Stimulated activated CD4-positive, alpha-beta T cell treated with anti-CD3 and anti-CD28 coated beads, Interleukin-4, amount 100 ng/mL, for 48 hours (primary cell): ENCODE results near the gene PPIF.

Experiments
- DNase-seq, 2 donors: peaks; one replicate each; pipeline ENCODE4 v3.0.0-alpha.2; 2020; ENCODE audit warnings: low read depth in 2 of 2

Gene PPIF

DNA sequence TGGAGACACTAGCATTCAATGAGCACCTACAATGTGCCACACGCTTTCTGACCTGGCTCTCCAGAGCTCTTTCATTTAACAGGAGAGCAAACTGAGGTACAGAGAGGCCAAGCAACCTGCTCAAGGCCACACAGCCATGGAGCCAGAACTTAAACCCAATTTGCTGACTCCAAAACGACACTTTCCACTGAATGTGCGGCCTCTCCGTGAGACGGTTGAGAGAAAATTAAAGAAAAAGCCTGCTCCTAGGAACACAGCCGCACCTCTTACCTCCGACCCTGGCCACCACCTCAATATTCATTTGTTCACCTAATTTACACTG is 55.3 kb downstream of the PPIF start:
- DNase-seq, result no peak

DNA sequence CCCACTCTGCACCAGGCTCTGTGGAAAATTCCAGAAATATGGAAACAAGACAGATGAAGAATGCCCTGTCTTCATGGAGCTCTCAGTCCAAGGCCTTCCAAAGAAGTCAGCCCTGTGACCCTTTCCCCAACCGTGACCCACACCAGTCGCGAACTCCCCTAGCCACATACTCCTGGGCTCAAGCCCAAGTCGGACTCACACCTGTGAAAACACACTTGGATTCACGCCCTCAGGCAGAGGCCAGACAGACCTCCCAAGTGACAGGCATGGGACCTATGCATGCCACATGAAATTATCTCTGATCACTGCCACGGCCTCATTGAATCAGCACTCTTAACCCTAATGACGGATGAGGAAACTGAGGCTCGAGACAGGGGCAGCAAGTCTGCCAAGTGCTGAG is 55.7 kb downstream of the PPIF start:
- no peak for DNase-seq

DNA sequence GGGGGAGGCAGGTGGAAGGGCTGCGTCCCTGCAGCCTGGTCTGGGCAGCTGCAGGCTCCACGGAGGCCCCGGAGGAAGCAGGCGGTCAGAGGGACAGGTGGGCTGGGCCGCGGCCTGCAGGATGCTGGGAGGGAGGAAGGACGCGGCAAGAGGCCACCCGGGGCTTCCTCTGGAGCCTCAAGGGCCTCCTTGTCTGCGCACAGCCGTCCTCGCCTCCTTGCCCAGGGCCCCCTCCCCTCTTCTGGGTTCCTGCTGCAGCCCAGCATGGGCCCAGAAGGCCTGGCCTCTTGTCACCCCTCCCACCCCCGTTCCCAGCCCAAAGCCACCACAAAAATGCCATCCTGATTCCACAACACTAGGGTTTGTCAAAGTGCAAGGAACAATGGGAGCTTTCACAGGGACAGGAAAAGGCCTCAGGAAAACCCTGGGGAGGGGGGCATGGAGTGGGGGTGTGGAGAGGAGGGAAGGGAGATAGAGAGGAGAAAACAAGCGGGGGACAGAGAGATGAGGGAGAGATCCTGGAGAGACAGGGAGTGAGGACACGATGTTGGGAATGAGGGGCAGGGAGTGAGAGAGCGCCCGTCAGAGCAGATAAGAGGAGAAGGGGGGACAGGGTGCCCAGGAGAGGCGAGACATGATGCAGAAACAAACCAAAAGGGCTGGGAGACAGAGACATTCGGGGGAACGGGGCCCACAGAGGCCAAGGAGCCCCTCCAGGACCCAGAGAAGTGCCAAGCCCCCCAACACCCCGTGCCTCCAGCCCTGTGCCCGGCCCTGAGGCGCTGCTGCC is 56.4 kb downstream of the PPIF start:
- DNase-seq, result no peak

DNA sequence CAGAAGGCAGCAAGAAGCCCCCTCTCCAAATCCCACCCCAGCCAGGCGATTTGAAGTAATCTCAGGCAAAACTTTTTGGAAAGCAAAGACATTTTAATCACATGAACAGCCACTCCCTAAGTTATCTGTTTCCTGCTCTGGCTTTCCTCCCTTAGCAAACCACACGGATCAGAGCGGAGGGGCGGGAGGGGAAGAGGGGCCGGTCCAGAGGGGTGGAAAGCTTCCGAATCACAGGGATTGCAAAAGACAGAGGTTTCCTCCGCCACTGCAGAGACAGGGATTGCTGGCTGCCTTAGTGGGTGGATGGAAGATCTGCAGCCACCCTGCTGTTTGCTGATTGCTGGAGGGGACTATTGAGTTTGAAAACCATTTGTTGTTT is 57.0 kb downstream of the PPIF start:
- no peak for DNase-seq

DNA sequence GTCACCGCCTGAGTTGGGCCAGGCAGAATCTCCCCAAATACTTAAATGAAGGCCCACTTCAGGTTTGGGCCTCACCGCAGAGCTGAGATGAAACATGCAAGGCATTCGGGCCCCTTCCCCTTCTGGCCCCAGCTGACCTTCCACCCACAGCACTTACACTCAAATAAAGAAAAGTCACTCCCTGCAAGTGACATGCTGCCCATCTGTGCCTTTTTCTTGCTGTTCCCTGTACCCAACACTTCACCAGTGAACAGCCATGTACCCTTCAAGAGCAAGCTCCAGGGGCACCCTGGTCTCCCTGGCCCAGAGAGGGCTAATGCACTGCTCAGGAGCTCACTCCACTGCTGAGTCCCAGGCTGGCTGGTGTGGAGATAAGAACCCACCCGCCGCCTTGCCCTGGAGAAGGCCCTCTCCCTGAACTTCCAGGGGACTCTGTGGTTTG is 57.4 kb downstream of the PPIF start:
- no peak for DNase-seq
